Central memory CD8-positive, alpha-beta T cell (primary cell): ENCODE results near the gene SLC4A4.

Experiments
- ATAC-seq: fragments of 150-1000 bp; cut with Tn5 transposase; replicated peaks from 2 replicates; pipeline ENCODE4 v1.10.0; 2022; ENCODE audit warnings: mild to moderate bottlenecking, moderate FRiP score, moderate number of reproducible peaks; ENCODE audit not compliant: poor library complexity, severe bottlenecking; ENCODE audit errors: extremely low read depth
- DNase-seq, 2 donors: peaks; one replicate each; pipeline ENCODE4 v3.0.0; 2021; ENCODE audit warnings: low spot score in 2 of 2
- H3K27ac Mint-ChIP-seq: one replicate; pipeline ENCODE4 v1.8.0; 2022; ENCODE audit warnings: low read depth, mild to moderate bottlenecking, moderate library complexity, mixed read lengths
- H3K27me3 Mint-ChIP-seq: one replicate; pipeline ENCODE4 v1.8.0; 2022; ENCODE audit warnings: mixed read lengths
- H3K36me3 Mint-ChIP-seq: one replicate; pipeline ENCODE4 v1.8.0; 2022; ENCODE audit warnings: mild to moderate bottlenecking, moderate library complexity, mixed read lengths; ENCODE audit not compliant: insufficient read depth
- H3K4me1 Mint-ChIP-seq: one replicate; pipeline ENCODE4 v1.8.0; 2022; ENCODE audit warnings: mixed read lengths
- H3K4me3 Mint-ChIP-seq: one replicate; pipeline ENCODE4 v1.8.0; 2022; ENCODE audit warnings: mild to moderate bottlenecking, moderate library complexity, mixed read lengths
- H3K9me3 Mint-ChIP-seq: one replicate; pipeline ENCODE4 v1.8.0; 2022; ENCODE audit warnings: mixed read lengths

SLC4A4 gene

DNA sequence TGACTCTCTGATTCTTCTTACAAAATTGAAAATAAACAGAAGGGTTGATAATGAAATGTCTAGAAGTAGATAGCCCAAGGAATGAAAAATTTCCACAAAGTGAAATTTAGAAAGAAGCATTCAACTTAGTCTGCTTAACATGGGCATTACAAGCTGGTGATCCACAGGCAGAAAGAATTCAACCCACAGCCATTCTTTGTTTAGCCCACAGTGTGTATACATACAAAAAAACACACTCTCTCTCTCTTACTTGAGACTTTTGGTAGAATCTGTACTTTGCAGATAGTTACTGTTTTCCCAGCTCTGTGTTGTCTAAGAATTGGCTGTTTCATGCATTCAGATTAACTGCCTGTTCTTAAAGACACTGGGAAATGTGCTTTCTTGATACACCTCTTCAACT lies 159.8 kb downstream of the SLC4A4 start:
- H3K4me3 Mint-ChIP-seq: no peak overlapping the region
- peaks cover 2% of the 10 kb centered on the region for H3K36me3 Mint-ChIP-seq
- H3K9me3 Mint-ChIP-seq: no peaks in the 10 kb centered on the region
- H3K27ac Mint-ChIP-seq: no peak overlapping the region
- no peaks in the 10 kb centered on the region for H3K27me3 Mint-ChIP-seq
- H3K4me1 Mint-ChIP-seq: no peaks in the 10 kb centered on the region
- no peak for ATAC-seq
- DNase-seq: no peak

DNA sequence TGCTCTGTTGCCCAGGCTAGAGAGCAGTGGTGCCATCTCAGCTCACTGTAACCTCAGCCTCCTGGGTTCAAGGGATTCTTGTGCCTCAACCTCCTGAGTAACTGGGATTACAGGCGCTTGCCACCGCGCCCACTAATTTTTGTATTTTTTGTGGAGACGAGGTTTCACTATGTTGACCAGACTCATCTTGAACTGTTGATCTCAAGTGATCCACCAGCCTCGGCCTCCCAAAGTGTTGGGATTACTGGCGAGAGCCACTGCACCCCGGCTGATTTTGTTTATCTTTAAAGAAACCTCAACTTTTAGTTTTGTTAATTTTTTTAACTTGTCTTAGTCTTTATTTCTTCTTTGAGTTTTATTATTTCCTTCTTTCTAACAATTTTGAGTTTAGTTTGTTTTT lies 163.2 kb downstream of the SLC4A4 start:
- no peak for ATAC-seq
- Mint-ChIP-seq H3K36me3 (peaks cover 2% of the 10 kb centered on the region), H3K9me3 (no peaks in the 10 kb centered on the region), H3K4me3 (no peak overlapping the region), H3K4me1 (no peaks in the 10 kb centered on the region), H3K27ac (no peak overlapping the region), H3K27me3 (no peaks in the 10 kb centered on the region)
- no peak for DNase-seq

DNA sequence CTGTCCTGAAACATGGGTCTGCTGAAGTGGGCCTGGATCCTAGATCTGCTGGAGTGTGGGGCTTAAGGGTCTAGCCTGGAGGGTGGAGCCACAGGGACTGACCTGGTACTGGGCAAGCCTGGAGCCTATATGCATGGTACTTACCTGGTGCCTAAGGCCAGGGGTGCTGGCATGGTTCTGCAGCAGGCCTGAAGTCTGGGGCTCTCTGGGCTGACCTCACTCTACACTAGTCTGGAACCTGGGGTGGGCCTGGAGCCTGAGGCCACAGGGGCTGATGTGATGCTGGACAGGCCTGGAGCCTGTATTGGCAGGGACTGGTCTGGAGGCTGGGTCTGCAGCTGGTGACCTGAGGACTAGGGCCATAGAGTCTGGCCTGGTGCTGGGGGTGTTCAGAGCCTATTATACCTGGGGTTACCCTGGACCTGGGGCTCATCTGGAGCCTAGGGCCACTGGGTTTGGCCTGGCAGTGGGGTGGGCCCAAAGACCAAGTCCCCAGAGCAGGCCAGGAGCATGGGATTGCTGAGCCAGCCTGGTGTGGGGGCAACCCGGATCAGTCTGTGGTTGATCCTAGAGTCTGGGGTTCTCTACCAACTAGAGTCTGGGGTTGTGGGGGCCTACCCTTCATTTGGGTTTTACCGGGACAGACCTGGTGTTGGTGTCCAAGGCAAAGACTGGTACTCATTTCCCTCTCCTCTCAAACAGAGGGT lies 179.6 kb downstream of the SLC4A4 start:
- no peaks in the 10 kb centered on the region for H3K4me1 Mint-ChIP-seq
- no peaks in the 10 kb centered on the region for H3K27me3 Mint-ChIP-seq
- peaks cover 3% of the 10 kb centered on the region for H3K36me3 Mint-ChIP-seq
- no peak overlapping the region for H3K27ac Mint-ChIP-seq
- H3K4me3 Mint-ChIP-seq: no peak overlapping the region
- DNase-seq: no peak
- no peak for ATAC-seq
- peaks cover 6% of the 10 kb centered on the region for H3K9me3 Mint-ChIP-seq

DNA sequence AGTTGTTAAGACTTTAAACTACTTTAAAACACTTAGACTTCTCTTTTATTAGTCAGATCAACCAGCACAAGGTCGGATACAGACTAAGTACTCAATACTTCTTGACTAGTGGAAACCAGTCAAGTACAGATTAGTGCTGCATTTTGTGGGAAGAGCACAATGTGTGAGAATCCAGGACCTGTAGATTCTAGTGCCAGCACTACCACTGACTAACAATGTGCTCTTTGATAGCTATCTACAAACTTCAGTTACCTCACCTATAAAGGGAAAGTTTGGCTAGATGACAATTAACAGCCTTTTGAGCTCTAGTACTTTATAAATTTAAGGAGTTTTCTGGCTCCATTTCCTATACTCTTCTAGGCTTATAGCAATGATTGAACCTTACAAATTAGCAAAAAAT lies 181.5 kb downstream of the SLC4A4 start:
- Mint-ChIP-seq H3K9me3 (peaks cover 6% of the 10 kb centered on the region), H3K27ac (no peak overlapping the region), H3K4me1 (no peaks in the 10 kb centered on the region), H3K27me3 (no peaks in the 10 kb centered on the region), H3K4me3 (no peak overlapping the region), H3K36me3 (peaks cover 3% of the 10 kb centered on the region)
- DNase-seq: no peak
- no peak for ATAC-seq

DNA sequence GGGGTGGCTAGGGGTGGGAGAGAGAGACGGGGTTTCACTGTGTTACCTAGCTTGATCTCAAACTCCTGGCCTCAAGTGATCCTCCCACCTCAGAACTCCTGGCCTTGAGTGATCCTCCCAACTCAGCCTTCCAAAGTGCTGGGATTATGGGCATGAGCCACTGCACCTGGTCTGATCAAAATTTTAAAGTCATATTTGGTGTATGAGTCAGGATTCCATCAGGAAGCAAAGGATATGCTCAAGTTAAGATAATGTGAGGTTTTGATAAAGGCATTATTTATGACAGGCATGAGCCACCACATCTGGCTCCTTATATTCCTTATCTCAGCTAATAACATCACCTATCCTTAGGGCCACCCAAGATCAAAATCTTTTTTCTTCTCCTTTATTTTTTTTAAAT lies 182.0 kb downstream of the SLC4A4 start:
- Mint-ChIP-seq H3K27ac (no peak overlapping the region), H3K9me3 (peaks cover 6% of the 10 kb centered on the region), H3K27me3 (no peaks in the 10 kb centered on the region), H3K4me3 (no peak overlapping the region), H3K36me3 (peaks cover 1% of the 10 kb centered on the region), H3K4me1 (no peaks in the 10 kb centered on the region)
- ATAC-seq: no peak
- DNase-seq: no peak

DNA sequence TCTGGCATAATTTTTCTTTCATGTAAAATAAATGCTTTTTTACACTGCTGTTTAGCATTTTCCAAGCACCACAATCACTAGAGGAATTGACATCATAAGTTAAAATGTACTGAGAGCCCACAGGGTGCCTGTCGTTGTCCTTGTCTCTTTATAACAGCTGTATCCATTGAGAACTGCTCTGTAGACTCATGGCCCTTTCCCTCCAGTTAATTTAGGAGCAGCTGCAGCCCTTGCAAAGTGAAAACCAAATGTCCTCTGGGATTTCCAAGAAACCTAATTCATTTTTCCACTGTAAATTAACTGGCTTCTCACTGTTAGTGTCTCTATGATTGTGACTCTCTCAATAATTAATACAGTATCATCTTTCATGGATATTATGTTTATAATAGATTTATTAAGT lies 185.9 kb downstream of the SLC4A4 start:
- Mint-ChIP-seq H3K27ac (no peak overlapping the region), H3K9me3 (no peaks in the 10 kb centered on the region), H3K36me3 (peaks cover 1% of the 10 kb centered on the region), H3K4me3 (no peak overlapping the region), H3K4me1 (no peaks in the 10 kb centered on the region), H3K27me3 (no peaks in the 10 kb centered on the region)
- ATAC-seq: no peak
- DNase-seq: no peak

DNA sequence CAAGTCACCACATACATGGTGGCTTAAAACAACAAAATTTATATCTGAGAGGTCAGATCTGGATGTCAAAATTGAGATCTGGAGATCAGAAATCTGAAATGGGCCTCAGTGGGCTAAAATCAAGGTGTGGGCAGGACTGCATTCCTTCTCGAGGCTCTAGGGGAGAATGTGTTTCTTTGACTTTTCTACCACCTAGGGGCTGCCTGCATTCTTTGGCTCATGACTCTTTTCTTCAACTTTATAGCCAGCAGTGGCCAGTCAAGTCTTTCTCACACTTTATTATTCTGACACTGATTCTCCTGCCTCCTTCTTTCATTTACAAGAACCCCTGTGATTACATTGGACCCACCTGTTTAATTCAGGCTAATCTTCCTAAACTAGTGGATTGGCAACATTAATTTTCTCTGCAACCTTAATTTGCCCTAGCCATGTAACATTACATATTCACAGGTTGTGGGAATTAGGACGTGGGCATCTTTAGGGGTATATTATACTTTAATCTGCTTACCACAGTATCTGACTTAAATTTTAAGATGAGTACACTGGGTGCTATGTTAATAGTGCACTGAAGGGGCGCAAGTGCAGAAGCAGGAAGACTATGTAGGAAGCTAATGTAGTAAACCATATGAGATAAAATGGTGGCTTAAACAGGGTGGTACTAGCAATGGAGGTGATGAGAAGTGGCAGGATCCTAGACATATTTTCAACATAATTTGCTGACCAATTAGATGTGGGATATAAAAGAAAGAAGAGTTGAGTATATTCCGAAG lies 188.0 kb downstream of the SLC4A4 start:
- DNase-seq (no peak), ATAC-seq (no peak)
- H3K4me3 Mint-ChIP-seq: no peak overlapping the region
- H3K27ac Mint-ChIP-seq: no peak overlapping the region
- H3K9me3 Mint-ChIP-seq: no peaks in the 10 kb centered on the region
- H3K27me3 Mint-ChIP-seq: no peaks in the 10 kb centered on the region
- peaks cover 1% of the 10 kb centered on the region for H3K36me3 Mint-ChIP-seq
- H3K4me1 Mint-ChIP-seq: no peaks in the 10 kb centered on the region

DNA sequence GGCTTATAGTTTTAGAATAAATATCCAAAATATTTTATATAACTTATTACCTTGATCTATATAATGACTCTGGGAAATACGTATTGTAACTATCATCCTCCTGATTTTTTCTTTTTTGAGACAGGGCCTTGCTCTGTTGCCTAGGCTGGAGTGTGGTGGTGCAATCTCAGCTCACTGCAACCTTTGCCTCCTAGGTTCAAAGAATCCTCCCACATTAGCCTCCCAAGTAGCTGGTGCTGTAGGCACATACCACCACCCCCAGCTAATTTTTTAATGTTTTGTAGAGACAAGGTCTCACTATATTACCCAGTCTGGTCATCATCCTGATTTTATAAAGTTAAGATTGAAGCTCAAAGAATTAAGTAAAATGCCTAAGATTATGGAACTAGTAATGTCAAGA lies 193.6 kb downstream of the SLC4A4 start:
- H3K27ac Mint-ChIP-seq: no peak overlapping the region
- ATAC-seq: no peak

DNA sequence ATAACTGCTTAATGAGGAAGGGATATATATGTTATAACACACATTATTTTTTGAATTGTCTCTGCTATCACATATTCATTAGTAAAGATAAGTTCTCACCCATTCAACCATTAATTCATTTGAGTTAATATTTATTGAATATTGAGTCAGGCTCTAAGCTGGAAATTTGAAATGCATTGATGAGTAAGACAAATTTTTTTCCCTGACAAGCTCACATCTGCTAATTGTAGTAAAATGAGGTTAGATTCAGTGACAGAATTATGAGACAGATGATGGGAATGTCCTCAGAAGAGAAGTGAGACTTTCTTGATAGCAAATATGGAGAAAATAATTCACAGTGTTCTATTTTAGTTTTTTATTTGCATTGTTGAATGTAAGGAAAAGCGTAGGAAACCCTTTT lies 194.3 kb downstream of the SLC4A4 start:
- Mint-ChIP-seq H3K36me3 (no peaks in the 10 kb centered on the region), H3K4me3 (no peak overlapping the region), H3K4me1 (no peaks in the 10 kb centered on the region), H3K9me3 (no peaks in the 10 kb centered on the region), H3K27me3 (no peaks in the 10 kb centered on the region), H3K27ac (no peak overlapping the region)
- no peak for DNase-seq
- no peak for ATAC-seq

More for the DNA sequence above, 193.6 kb downstream of the SLC4A4 start:
- Mint-ChIP-seq H3K4me3 (no peak overlapping the region), H3K9me3 (no peaks in the 10 kb centered on the region), H3K27me3 (no peaks in the 10 kb centered on the region), H3K36me3 (no peaks in the 10 kb centered on the region), H3K4me1 (no peaks in the 10 kb centered on the region)
- DNase-seq: no peak

DNA sequence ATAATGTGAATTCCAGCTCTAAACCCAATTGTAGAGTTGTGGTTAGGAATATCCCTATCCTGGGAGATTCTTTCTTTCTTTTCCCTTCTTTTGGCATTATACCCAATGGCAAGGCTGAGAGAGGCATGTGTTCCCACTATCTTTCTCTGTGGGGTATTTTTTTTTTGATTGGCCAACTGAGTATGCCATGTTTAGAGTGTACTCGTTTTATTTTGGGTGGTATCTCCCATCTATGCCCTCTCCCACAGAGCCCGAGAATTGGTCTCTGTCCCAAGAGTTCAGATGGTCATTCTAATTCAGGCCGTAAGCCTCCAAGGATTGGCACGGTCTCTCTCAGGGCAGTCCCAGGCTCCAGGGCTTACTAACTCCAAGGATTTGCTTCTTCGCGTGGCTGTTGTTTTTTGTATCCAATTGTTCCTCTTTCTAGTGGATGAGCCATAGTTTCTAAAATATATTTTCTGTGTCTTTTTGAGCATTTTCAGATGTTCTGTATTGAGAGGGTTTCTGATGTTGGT lies 198.8 kb downstream of the SLC4A4 start:
- H3K4me1 Mint-ChIP-seq: no peaks in the 10 kb centered on the region
- H3K27me3 Mint-ChIP-seq: no peaks in the 10 kb centered on the region
- H3K9me3 Mint-ChIP-seq: no peaks in the 10 kb centered on the region
- DNase-seq (no peak), ATAC-seq (no peak)
- H3K27ac Mint-ChIP-seq: no peak overlapping the region
- H3K4me3 Mint-ChIP-seq: no peak overlapping the region
- no peaks in the 10 kb centered on the region for H3K36me3 Mint-ChIP-seq

DNA sequence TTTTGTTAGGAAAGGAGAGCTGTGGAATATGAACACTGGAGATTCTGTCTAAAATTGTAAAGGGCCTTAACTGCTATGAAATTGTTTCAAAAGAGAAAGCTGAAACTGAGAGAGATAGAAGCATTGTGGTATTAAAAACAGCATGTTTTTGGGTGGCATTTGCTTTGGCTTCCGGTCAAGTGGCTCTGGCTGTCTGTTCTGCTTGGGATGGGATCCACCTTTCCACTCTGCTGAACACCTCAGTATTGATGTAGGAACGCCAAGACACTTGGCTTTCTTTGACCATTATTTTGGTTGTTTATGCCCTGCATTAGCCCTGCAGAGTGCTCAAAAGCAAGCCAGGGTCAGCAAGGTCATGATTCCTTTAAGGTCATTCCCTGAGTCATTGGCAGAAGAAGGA lies 199.7 kb downstream of the SLC4A4 start:
- Mint-ChIP-seq H3K4me1 (no peaks in the 10 kb centered on the region), H3K27me3 (no peaks in the 10 kb centered on the region), H3K36me3 (no peaks in the 10 kb centered on the region), H3K9me3 (no peaks in the 10 kb centered on the region), H3K4me3 (no peak overlapping the region), H3K27ac (no peak overlapping the region)
- no peak for DNase-seq
- ATAC-seq: no peak

DNA sequence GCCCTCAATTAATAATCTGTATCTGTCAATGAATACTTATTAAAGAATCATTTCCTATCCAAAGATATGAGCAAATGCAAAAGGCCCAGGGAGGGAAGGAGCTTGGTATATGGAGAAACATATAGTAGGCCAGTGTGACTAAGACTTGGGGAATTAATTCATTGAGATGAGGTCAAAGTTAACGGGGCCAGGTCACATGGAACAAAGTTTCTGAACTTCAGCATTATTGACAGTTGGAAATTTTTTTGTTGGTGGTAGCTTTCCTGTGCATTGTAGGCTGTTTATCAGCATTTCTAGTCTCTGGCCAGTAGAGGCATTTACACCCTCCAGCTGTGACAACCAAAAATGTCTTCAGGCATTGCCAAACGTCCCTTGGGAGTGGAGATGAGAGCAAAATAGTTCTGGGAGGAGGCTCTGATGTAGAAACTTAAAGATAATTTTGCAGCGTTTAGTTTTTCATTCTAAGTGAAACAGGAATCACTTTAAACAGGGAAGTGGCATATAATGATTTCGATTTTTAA lies 202.0 kb downstream of the SLC4A4 start:
- Mint-ChIP-seq H3K36me3 (no peaks in the 10 kb centered on the region), H3K9me3 (no peaks in the 10 kb centered on the region), H3K27me3 (no peaks in the 10 kb centered on the region), H3K4me1 (no peaks in the 10 kb centered on the region), H3K27ac (no peak overlapping the region), H3K4me3 (no peak overlapping the region)
- DNase-seq (no peak), ATAC-seq (no peak)

DNA sequence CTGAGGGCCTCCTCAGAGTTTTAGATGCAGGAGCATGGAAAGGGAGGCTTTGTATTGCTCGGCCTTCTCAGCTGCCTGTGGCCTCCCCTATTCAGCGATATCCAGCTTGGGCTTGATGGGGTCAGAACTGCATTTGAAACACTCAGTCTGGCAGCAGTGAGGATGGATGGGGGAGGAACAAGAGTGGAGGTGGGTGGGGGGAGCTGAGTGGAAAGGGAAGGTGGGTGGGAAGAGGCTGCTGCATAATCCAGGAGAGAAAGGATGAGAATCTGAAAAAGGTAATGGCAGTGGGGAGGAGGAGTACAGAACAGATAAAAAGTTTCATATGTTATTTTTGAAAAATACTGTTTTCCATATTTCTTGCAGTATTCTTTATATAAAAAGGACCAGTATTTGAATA lies 202.7 kb downstream of the SLC4A4 start:
- H3K27me3 Mint-ChIP-seq: no peaks in the 10 kb centered on the region
- no peak for DNase-seq
- H3K36me3 Mint-ChIP-seq: no peaks in the 10 kb centered on the region
- no peak for ATAC-seq
- no peaks in the 10 kb centered on the region for H3K4me1 Mint-ChIP-seq
- no peak overlapping the region for H3K27ac Mint-ChIP-seq
- no peak overlapping the region for H3K4me3 Mint-ChIP-seq
- no peaks in the 10 kb centered on the region for H3K9me3 Mint-ChIP-seq
